GM13976 (cell line): ENCODE measurements around the gene ZNF746.

Experiments
- DNase-seq: peaks from one replicate; pipeline ENCODE4 v3.0.0; 2012; ENCODE audit warnings: low spot score
- CTCF ChIP-seq: IDR thresholded peaks from 2 replicates; pipeline ENCODE4 v1.5.1; 2012; ENCODE audit warnings: borderline replicate concordance, mild to moderate bottlenecking; ENCODE audit not compliant: insufficient read depth; ENCODE audit errors: extremely low read depth, missing control alignments, control extremely low read depth
- in situ Hi-C: fragments of 300-500 bp; cut with MboI; formaldehyde crosslinking; loops from one replicate; pipeline ENCODE4 v1.12.0; 2022; ENCODE audit warnings: low sequenced_read_pairs, mixed read lengths, inconsistent platforms; ENCODE audit not compliant: unreplicated experiment

Gene ZNF746

GRCh38 chr7:149443523-149443922, 54.1 kb downstream of the ZNF746 start:
- no peak for TF ChIP-seq CTCF
- in situ Hi-C loops: no loop called here
- DNase-seq: no peak

- DNase-seq: no peak
- in situ Hi-C loops: no loop called here
- TF ChIP-seq CTCF: no peak
These were observed 54.7 kb downstream of the ZNF746 start for GRCh38 chr7:149442924-149443323.

- no peak for TF ChIP-seq CTCF
- in situ Hi-C loops: no loop called here
- DNase-seq: no peak
These were observed 57.4 kb downstream of the ZNF746 start for GRCh38 chr7:149440222-149440621.

GRCh38 chr7:149436358-149436757, 61.3 kb downstream of the ZNF746 start:
- TF ChIP-seq CTCF: no peak
- in situ Hi-C loops: no loop called here

GRCh38 chr7:149433124-149433523, 64.5 kb downstream of the ZNF746 start:
- TF ChIP-seq CTCF: no peak
- DNase-seq: no peak
- in situ Hi-C loops: no loop called here

More at GRCh38 chr7:149436358-149436757, 61.3 kb downstream of the ZNF746 start:
- no peak for DNase-seq

GRCh38 chr7:149432121-149432691, 65.4 kb downstream of the ZNF746 start:
- in situ Hi-C loops: no loop called here
- no peak for TF ChIP-seq CTCF
- no peak for DNase-seq
